IPS-NIHi7 (cell line): ENCODE measurements around the gene RASA1.
A peak's percentile ranks its signal among the peaks of the same experiment; 100 is the strongest.
"Not testable (repeated sequence)": the region's sequence is repeated elsewhere in the genome, so short reads cannot be mapped to it uniquely, and the experiment has no call there.

Experiments
- DNase-seq: peaks from one replicate; pipeline ENCODE4 v3.0.0; 2012; ENCODE audit warnings: mixed read lengths; ENCODE audit errors: extremely low spot score

Gene RASA1

DNA sequence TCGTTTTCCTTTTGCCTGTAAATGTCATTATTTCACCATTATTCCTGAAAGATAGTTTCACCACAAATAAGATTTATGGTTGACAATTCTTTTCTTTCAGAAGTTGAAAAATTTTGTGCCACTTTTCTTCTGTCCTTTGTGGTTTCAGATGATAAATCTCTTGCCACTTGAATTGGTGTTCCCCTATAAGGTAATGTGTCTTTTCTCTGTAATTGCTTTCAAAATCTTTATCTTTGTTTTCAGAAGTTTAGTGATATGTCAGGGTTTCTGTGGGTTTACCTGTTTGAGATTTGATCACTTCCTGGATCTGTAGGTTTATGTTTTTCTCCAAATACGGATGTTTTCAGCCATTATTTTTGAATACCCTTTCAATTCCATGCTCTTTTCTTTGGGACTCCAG lies 14.6 kb downstream of the RASA1 start:
- no peak for DNase-seq

DNA sequence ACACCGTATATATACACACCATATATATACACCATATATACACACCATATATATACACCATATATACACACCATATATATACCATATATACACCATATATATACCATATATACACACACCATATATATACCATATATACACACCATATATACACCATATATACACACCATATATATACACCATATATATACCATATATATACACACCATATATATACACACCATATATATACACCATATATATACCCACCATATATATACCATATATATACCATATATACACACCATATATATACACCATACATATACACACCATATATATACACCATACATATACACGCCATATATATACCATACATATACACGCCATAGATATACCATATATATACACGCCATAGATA lies 19.6 kb downstream of the RASA1 start:
- not testable (repeated sequence) for DNase-seq

DNA sequence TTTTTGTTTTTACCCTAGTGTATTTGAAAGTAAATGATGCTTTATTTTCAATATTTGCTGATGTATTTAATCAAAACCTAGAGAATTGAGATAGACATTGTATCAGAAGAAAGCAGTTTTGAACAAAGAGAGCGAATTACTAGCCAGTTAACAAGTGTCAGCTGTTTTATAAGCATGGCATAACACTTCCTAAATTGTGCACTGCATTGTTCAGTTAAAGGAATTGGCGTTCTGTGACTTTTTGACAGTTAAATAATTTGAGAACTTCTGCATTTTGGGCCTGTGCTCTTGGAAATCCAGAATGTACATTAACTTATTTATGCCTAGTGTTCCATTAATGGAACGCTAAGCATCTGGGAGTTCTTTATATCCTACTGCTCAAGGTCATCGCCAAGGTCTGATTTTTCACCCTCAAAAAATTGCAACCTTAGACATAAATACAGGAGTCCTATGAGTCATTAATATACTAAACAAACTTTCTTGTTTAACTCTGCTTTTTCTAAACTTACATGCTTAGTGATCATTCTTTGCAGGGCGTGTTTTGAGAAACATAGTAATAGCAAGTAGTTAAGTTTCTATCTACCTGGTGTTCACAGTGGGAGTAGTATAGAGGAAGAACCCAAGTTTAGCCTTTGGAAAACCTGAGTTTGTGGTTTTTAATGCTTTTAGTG lies 31.1 kb downstream of the RASA1 start:
- DNase-seq = no peak

- DNase-seq = no peak
These were observed 32.5 kb downstream of the RASA1 start for GRCh38 chr5:87300176-87300575.

DNA sequence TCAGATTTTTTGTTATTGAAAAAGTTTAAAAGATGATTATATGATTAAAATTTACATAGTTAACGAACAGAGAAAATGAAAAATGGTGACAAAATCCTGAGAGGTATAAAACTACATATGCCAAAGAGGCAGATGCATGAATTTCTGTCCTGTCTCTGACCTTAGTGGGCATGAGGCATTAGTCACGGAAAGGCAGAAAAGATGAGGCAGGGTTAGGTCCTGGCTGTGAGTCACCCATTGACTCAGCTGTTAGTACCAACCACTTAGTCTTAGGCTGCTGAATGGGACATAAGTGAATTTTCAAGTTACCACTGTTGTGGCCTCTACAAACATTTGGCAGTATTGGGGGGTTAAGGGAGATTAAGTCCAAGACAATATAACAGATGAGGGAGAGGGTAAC lies 33.1 kb downstream of the RASA1 start:
- DNase-seq = peak; percentile 25

GRCh38 chr5:87302061-87302460 lies 34.4 kb downstream of the RASA1 start:
- DNase-seq = no peak

DNA sequence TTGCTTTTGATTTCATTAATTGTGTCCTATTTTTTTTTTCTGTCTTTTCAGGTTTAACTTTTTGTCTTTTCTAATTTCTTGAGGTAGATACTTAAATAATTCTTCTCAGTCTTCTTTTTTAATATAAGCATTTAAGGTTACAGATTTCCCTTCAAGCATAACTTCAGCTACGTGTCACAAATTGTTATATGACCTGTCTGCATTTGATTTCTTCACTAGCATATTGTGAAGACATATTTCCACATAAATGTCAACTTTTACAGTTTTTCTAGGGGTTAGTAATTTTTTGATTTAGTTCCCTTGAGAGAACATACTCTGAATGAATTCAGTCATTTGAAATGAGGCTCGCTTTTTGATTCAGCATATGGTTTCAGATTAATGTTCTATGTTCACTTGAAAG lies 35.6 kb downstream of the RASA1 start:
- DNase-seq = no peak

DNA sequence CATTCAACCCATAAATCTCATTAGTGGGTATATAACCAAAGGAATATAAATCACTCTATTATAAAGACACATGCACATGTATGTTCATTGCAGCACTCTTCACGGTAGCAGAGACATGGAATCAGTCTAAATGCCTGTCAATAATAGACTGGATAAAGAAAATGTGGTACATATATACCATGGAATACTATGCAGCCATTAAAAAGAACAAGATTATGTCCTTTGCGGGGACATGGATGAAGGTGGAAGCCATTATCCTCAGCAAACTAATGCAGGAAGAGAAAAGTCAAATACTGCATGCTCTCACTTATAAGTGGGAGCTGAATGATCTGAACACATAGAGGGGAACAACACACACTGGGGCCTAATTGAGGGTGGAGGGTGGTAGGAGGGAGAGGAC lies 38.4 kb downstream of the RASA1 start:
- DNase-seq = not testable (repeated sequence)

GRCh38 chr5:87307796-87308423 lies 40.2 kb downstream of the RASA1 start:
- DNase-seq = no peak

- DNase-seq = no peak
These were observed 44.0 kb downstream of the RASA1 start for GRCh38 chr5:87311405-87312279.

GRCh38 chr5:87313216-87313615 lies 45.5 kb downstream of the RASA1 start:
- no peak for DNase-seq

GRCh38 chr5:87319469-87319868 lies 51.8 kb downstream of the RASA1 start:
- DNase-seq = no peak

GRCh38 chr5:87321605-87322004 lies 53.9 kb downstream of the RASA1 start:
- no peak for DNase-seq

DNA sequence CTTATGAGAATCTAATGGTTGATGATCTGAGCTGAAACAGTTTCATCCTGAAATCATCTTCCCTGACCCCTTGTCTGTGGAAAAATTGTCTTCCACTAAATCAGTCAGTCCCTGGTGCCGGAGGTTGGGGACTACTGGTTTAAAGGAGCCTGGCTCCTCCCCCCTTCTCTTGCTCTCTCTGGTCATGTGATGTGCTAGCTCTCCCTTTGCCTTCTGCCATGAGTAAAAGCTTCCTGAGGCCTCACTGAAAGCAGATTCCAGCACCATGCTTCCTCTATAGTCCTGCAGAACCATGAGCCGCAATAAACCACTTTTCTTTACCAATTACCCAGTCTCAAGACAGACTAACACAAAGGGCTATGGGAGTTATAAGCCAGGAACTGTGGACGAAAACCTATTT lies 54.7 kb downstream of the RASA1 start:
- no peak for DNase-seq

DNA sequence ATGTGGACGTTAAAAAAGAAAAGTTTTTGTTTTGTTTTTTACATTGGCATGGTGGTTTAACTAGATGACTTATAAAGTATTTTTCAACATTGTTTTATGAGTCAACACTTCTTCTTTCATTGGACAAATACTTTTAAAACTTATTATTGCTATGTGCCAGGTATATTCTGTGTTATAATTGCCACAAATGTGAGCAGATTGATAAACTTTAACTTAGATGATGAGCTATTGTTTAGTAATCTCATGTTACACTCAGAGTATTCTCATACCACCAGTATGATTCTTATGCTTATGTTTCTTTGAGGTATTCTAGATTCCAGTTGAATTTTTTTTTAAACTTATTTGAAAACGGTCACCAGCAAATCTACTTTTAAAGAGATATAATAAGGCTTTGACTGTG lies 60.3 kb downstream of the RASA1 start:
- DNase-seq = no peak

DNA sequence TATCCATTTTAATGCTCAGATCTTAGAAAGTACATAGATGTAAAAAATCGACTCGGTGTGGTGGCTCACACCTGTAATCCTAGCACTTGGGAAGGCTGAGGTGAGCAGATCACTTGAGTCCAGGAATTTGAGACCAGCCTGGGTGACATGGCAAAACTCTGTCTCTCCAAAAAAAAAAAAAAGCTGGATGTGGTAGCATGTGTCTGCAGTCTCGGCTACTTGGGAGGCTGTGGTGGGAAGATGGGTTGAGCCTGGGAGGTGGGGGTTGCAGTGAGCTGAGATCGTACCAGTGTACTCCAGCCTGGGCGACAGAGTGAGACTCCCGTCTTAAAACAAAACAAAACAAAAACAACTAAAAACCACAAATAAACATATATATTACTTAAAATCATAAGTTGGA lies 61.4 kb downstream of the RASA1 start:
- DNase-seq = no peak

DNA sequence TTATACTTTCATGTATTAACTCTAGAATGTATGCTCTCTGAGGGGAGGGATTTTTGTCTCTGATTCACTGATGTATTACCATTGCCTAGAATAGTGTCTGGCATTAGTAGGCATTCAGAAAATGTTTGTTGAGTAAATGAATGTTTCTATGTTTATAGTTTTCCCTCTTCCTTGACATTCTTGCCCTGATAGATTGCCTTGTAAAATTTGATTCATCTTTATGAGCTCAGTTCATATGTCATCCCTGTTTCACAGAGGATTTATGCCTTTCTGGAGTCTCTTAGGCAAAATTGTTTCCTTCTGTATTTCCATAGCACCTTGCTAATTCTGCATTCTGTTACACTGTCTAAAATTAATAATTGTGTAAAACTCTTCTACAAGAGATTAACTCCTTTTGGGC lies 72.3 kb downstream of the RASA1 start:
- no peak for DNase-seq

GRCh38 chr5:87340716-87341115 lies 73.0 kb downstream of the RASA1 start:
- DNase-seq = no peak

DNA sequence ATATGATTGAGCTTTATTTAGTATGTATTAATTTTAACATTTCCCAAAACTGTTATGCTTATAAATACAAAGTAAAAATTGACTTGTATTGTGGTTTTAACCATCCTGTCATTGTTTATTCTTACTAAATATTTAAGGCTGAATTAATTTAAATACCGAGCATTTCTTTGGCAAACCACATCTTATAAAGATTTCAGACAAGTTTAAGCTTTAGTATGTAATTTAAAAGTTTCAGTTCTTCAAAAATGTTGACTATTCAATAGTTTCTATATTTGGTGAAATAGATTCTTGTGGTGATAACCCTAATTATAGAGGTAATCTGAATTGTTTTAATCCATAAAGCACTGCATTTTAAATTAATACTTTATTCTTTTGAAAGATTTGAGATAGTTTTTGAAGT lies 79.6 kb downstream of the RASA1 start:
- DNase-seq = no peak

GRCh38 chr5:87347841-87348240 lies 80.2 kb downstream of the RASA1 start:
- DNase-seq = no peak

- DNase-seq = no peak
These were observed 86.8 kb downstream of the RASA1 start for GRCh38 chr5:87354496-87354895.

DNA sequence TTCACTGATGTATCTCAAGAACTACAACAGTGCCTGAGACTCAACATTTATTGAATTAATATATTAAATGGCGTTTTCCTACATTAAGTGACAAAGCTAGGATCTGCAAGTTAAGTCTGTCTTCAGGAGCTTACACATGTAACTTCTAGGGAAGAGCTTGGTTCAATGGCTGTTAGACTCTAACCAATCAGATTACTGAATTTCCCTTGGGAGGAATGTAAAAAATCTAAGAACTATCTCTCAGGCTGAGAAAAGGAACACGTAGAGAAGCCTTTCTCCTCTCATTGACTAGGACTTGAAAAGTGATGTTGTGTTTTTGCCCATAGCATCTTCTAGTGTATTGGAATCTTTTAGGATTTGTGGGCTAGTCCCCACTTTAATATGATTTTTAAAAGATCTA lies 91.4 kb downstream of the RASA1 start:
- DNase-seq = no peak

- DNase-seq = no peak
These were observed 92.4 kb downstream of the RASA1 start for GRCh38 chr5:87360132-87360531.
